Endometrial microvascular endothelial cells (primary cell): ENCODE data around the gene GSDMA. TPM values are rescaled to one million over a fixed set of nuclear protein-coding genes. Genes with fewer than 3 reads are reported as not detected.
"Not testable (repeated sequence)": the region's sequence is repeated elsewhere in the genome, so short reads cannot be mapped to it uniquely, and the experiment has no call there.

Experiments
- in situ Hi-C: cut with HindIII; loops from 2 replicates; pipeline ENCODE4 v1.10.0; 2017; ENCODE audit warnings: low sequenced_read_pairs, low pct_unique_long_range_greater_than_20kb; ENCODE audit errors: inconsistent ontology term
- total RNA-seq: library from RNA; depleted of rRNA; stranded (reverse); fragments of >200 nt; gene quantifications from one replicate; pipeline ENCODE4 v1.2.3, GENCODE V29; 2015; ENCODE audit errors: inconsistent ontology term

The GSDMA gene
- total RNA-seq, 1 donor from 2014 or later, result not detected

- in situ Hi-C loops, result no loop called here
These were observed 34.6 kb upstream of the GSDMA start for GRCh38 chr17:39927929-39928857.

DNA sequence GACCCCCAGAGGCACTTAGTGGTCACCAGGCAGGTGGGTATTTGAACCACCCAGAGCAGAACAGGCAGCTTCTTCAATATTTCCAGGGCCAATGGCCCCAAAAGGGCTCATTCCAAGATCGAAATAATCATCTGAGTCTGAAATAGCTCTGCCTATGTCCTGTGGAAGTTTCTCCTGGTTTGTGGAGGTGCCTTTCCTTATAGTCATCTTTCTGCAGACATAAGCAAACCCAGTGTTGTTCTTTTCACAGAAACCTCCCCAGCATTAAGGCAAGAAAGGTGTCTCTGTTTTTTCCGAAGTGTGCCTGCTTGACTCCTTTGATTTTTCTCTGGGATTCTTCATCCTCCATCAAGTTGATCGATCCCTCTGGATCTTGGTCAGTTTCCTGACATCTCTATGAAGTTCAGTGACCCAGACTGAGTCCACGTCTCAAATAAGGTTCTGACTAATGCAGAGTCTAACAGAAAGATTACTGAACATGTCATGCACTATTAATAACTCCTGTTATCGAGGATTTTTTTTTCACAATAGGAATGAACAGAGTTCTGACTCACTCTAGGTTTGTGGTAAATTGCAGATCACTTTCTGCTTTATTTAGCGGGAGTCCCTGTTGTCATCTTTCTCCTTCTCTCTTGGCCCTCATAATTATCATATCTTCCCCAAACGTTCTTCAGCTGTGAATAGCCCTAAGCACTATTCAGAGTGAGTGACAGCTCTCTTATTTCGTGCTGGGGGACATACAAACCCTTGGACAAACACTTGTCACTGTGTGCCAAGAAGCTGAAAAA is 33.8 kb upstream of the GSDMA start:
- in situ Hi-C loops, result no loop called here

- in situ Hi-C loops, result no loop called here
These were observed 33.0 kb upstream of the GSDMA start for GRCh38 chr17:39929646-39930407.

GRCh38 chr17:39933912-39934311 is 28.9 kb upstream of the GSDMA start:
- in situ Hi-C loops, result no loop called here

- in situ Hi-C loops, result no loop called here
These were observed 28.5 kb upstream of the GSDMA start for GRCh38 chr17:39934324-39934723.

DNA sequence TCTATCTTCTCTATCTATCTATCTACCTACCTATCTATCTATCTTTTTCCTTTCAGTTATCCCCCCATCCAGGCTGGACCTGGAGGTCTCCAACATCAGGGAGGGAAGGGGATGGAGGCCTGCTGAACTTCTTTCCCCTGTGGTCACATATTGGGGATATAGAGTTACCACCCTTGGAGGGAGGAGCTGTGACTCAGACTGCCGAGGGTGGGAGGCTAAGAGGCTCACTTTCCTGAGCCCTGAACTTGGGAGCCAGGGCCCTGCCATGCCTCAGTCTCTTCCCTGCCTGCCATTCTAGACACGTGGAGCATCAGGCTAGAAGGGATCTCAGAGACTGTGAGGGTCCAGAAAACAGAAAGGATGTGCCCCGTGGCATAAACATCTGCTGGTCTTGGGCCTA is 26.9 kb upstream of the GSDMA start:
- in situ Hi-C loops, result no loop called here

GRCh38 chr17:39937447-39937846 is 25.4 kb upstream of the GSDMA start:
- in situ Hi-C loops, result no loop called here

GRCh38 chr17:39938140-39938869 is 24.5 kb upstream of the GSDMA start:
- in situ Hi-C loops, result no loop called here

- in situ Hi-C loops, result no loop called here
These were observed 23.7 kb upstream of the GSDMA start for GRCh38 chr17:39939106-39939505.

DNA sequence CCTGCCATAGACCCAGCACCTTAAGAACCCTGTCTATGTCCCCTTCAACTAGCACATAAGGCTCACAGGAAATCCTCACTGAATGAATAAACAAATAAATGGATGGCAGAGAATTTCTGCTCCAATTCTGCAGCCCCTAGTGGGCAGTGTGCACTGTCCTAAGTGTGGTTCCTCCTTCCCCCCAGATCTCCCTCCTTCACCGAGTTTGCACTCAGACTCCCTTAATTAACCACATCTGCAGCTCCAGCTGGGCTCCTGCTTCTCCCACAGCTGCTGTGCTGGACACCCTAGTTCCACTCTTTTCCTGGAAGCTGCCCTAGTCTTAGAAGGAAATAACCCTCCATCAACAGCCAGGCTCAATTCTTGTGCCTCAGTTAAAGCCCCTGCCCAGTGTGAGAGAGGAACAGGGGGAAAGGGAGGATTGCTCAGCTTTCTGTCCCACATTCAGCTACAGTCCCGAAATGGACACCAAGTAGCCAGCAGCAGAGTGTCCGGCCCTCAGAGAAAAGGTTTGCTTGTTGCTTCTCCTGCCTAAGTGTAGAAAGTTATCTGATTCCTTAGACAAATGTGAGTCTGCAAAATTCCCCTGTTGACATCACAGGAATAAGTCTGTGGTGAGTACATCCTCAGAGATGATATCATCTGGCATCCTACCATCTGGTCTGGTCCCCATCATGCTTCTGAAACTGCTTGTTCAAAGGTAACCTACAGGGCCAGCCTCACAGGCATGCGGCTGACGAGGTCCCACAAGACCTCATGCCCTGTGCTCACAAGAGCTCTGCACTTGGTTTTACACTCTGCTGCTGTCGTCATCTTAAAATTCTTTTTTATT is 23.0 kb upstream of the GSDMA start:
- in situ Hi-C loops, result no loop called here

GRCh38 chr17:39943702-39944392 is 19.0 kb upstream of the GSDMA start:
- in situ Hi-C loops, result no loop called here

DNA sequence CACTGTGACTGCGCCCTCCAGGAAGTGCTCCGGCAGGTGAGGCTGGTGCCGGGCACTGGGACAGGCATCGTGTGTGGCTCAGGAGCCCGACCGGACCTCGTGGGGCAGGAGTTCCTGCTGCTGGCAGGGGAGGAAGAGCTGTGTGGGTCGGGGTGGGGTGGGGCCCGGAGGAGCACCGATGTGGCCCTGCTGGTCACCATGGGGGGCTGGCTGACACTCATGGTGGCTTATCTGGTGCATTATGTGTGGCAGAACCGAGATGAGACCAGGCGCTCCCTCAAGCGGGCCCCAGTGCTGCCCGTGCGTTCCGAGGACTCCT is 18.5 kb upstream of the GSDMA start:
- in situ Hi-C loops, result no loop called here

GRCh38 chr17:39946551-39947330 is 16.1 kb upstream of the GSDMA start:
- in situ Hi-C loops, result no loop called here

- in situ Hi-C loops, result not testable (repeated sequence)
These were observed 14.3 kb upstream of the GSDMA start for GRCh38 chr17:39948489-39948828.

- in situ Hi-C loops, result no loop called here
These were observed 13.8 kb upstream of the GSDMA start for GRCh38 chr17:39949028-39949427.

DNA sequence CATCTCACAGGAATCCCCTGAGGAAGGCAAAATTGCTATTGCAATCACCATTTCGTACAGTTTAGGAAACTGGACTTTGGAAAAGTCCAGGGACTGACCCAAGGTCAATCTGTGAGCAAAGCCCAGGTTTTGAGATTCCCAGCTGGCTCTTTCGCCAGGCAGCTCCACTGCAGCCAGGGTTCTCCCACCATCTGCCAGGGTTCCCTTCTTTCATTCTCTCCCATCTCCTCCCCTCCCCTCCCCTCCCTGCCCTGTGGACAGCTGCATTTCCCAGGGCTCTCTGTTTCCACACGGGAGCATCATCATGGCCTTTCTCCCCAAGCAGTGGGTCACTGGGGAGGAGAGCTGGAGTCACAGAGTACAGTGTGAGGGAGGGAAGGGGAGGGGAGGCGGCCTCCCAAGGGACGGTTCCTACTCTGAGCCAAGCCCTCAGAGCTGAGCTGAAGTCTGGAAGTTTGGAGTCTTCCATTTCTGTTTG is 11.9 kb upstream of the GSDMA start:
- in situ Hi-C loops, result no loop called here
